HG02885 (cell line): ENCODE results near the gene PPME1.
"Not testable (repeated sequence)": the region's sequence is repeated elsewhere in the genome, so short reads cannot be mapped to it uniquely, and the experiment has no call there.

Source experiments
- ATAC-seq: cut with Tn5 transposase; IDR thresholded peaks from one replicate; pipeline ENCODE4 v1.9.1; 2021; ENCODE audit warnings: mild to moderate bottlenecking; ENCODE audit not compliant: unreplicated experiment, poor library complexity

PPME1 gene, protein sequence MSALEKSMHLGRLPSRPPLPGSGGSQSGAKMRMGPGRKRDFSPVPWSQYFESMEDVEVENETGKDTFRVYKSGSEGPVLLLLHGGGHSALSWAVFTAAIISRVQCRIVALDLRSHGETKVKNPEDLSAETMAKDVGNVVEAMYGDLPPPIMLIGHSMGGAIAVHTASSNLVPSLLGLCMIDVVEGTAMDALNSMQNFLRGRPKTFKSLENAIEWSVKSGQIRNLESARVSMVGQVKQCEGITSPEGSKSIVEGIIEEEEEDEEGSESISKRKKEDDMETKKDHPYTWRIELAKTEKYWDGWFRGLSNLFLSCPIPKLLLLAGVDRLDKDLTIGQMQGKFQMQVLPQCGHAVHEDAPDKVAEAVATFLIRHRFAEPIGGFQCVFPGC

GRCh38 chr11:74170694-74171629 lies at the start of gene PPME1, which contains the start of gene C2CD3:
Gene PPME1 (plus strand): TSS chr11:74171289. CDS start chr11:74171422, 133 bp downstream.
Gene C2CD3 (minus strand): TSS chr11:74171002. CDS start chr11:74170792, 210 bp downstream.
- peak; percentile 96 for ATAC-seq

DNA sequence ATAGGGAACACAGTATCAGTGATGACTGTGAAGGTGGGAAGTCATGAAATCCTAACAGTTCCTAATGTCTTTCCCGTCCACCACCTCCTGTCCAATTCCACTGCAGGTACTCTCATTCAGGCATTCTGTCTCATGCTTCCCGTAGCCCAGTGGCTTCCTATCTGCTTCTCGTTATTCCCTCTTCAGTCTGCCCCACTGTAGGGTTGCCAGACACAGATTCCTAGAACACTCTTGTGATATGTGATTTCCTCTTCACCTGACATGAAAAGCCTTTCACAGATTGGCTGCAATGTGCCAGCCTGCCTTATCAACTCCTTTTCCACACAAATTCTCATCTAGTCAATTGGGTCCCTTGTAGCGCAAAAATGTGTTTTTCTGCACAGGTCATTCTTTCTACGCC lies 49.3 kb upstream of the PPME1 start:
- ATAC-seq: no peak

DNA sequence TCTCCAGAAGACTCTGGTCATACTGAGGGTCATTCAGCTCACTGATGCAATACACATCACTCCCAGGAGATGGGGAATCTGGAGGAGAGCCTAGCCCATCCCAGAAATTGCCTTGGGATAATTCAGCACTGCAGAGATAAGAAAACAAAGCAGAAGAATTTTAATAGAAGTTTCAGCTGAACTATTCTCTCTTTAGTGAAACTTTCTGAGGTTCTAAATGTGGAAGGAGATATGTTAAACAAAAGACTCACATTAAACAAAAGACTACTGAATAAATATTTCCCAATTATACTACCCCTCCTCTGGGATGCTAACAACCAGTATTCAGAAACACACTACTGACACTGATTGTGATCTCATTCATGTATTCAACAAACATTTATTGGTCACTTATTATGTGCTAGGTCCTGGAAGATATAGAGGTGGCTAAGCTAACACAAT lies 48.1 kb upstream of the PPME1 start:
- no peak for ATAC-seq

DNA sequence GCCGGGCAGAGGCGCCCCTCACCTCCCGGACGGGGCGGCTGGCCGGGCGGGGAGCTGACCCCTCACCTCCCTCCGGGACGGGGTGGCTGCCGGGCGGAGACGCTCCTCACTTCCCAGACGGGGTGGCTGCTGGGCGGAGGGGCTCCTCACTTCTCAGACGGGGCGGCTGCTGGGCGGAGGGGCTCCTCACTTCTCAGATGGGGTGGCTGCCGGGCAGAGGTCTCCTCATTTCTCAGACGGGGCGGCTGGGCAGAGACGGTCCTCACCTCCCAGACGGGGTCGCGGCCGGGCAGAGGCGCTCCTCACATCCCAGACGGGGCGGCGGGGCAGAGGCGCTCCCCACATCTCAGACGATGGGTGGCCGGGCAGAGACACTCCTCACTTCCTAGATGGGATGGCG lies 42.0 kb upstream of the PPME1 start:
- not testable (repeated sequence) for ATAC-seq

- no peak for ATAC-seq
These were observed 38.3 kb upstream of the PPME1 start for GRCh38 chr11:74132833-74133232.

DNA sequence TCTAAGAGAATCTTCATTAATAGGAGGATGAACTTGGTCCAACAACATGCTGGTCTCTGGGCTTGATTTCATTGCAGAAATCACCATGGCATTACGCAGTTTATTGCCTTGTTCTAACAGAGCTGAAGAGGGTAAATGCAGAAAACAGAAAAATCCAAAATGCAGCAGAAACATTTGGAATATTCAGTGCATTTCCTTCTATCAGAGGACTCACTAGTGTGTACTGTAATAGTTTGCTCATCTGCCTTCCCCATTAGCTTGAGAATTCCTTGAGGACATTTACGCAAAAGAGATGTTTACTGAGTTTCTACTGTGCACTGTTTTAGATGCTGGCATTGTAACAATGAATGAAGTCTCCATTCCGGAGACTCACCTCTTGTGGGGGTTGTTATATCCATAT lies 37.7 kb upstream of the PPME1 start:
- ATAC-seq: no peak

DNA sequence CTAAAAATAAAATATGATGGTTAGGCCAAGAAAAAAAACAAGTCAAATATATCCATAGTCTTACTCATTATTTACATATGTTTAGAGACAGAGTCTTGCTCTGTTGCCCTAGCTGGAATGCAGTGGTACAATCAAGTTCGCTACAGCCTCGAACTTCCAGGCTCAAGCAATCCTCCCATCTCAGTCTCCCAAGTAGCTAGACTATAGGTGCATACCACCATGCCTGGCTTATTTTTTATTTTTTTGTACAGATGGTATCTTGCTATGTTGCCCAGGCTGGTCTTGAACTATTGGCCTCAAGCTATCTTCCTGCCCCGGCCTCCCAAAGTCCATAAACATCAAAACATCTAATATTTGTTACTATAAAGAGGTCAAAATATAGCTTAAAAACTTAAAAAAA lies 36.4 kb upstream of the PPME1 start:
- ATAC-seq: no peak

DNA sequence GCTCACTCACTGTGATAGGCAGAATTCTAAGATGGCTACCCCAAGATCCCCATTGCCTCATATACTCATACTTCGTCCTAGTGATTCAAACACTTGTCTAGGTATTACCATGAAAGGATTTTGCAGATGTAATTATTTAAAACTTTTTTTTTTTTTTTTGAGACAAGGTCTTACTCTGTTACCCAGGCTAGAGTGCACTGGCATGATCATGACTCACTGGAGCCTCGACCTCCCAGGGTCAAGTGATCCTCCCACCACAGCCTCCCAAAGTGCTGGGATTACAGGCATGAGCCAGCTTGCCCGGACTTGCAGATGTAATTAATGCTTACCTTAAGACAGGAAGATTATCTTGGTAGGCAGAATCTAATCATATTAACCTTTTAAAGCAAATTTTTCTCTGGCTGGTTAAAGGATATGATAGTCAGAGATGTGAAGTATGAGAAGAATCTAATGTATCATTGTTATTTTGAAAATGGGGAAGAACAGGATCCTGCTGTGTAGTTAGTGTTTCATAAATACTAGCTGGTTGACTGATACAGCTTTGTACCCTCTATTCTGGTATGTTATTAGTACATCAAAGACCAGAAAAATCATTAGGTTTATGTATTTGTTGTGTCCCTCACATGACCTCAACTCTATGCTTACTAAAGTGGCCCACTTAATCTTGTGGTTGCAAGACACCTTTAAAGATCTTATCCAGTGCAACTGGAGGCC lies 35.8 kb upstream of the PPME1 start:
- no peak for ATAC-seq

- no peak for ATAC-seq
These were observed 33.1 kb upstream of the PPME1 start for GRCh38 chr11:74138021-74138420.

DNA sequence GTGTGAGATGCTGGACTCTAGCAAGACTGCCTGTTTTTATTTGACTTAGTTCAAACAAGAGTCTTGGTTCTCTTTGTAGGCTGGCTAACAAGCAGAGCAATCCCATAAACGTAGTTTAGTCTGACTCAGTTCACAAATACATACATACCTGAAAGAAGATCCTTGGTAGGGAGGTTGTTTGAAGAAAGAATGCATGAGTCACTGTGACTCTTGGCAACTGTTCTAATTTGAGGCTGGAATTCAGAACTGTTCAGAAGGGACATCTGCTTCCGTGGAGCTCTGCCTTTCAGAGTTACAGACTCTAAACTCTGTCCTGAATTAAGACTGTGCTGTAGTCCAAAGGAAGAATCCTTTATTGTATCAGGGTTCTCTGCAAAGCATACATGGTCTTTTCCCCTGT lies 32.5 kb upstream of the PPME1 start:
- no peak for ATAC-seq

- no peak for ATAC-seq
These were observed 31.8 kb upstream of the PPME1 start for GRCh38 chr11:74139151-74139918.

- ATAC-seq: not testable (repeated sequence)
These were observed 31.1 kb upstream of the PPME1 start for GRCh38 chr11:74139919-74140431.

DNA sequence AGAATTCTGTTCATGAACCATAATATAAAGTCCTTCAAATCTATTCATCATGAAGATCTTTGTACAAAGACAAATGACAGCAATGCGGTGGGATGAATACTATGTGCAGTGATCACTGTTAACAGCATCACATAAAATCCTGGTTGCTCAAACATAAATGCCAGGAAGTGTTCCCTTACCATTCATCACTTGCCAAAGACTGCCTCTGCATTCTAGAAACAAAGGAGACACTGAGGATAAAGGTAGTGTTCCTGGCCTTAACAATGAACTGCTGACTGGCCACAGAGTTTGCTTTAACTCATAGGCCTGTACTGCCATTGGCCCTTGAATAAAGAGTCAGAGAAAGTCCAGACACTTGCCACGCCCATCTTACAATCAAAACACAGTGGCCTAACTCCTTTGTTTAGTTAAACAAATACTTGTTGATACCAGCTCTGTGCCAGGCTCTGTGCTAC lies 29.8 kb upstream of the PPME1 start:
- no peak for ATAC-seq

DNA sequence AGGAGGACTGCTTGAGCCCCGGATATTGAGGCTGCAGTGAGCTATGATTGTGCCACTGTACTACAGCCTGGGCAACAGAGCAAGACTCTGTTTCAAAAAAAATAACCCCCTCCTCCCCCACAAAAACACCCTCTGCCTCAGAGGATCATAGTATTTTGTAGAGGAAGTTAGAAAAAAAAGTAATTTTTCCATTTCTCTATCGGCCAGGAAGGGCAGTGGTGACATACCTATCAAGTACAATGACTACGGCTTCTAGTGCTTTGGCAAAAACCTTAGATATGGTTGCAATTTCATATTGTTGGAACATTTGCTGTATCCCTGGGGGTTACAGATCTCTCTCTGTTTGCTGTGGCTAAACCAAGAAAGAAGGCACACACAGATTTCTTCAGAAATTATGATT lies 29.2 kb upstream of the PPME1 start:
- no peak for ATAC-seq

GRCh38 chr11:74142624-74143023 lies 28.5 kb upstream of the PPME1 start:
- no peak for ATAC-seq

DNA sequence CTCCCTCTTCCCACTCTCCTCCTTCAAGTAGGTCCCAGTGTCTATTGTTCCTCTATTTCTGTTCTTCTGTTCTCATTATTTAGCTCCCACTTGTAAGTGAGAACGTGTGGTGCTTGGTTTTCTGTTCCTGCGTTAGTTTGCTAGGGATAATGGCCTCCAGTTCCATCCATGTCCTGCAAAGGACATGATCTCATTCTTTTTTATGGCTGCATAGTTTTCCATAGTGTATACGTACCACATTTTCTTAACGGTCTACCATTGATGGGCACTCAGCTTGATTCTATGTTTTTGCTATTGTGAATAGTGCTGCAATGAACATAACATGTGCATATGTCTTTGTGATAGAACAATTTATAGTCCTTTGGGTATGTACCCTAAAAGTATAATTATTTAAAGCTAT lies 26.5 kb upstream of the PPME1 start:
- no peak for ATAC-seq

DNA sequence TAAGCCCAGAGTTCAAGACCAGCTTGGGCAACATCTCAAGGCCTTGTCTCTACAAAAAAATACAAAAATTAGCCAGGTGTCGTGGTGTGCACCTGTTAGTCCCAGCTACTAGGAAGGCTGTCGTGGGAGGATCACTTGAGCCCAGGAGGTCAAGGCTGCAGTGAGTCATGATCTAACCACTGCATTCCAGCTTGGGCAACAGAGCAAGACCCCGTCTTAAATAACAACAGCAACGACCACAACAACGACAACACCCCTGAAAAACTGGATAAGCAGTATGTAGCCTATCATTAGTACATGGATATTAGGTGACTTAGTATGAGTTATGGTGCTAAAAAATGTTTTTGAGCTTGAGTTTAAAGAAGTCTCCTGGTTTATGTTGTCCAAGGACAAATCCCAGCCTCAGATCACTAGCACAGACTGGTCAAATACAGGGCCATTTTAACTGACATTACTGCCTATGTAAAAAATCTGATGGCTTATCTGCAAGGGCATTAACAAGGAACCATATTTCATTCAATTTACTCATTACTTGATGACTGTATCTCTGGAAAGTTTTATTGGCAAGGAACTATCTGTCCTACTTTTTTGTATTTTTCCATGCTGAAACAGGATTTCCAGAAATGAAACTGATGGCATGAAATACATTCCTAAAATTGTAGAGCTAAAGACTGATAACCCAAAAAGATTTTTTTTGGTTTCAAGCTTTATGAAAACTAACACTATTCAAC lies 23.7 kb upstream of the PPME1 start:
- ATAC-seq: no peak

DNA sequence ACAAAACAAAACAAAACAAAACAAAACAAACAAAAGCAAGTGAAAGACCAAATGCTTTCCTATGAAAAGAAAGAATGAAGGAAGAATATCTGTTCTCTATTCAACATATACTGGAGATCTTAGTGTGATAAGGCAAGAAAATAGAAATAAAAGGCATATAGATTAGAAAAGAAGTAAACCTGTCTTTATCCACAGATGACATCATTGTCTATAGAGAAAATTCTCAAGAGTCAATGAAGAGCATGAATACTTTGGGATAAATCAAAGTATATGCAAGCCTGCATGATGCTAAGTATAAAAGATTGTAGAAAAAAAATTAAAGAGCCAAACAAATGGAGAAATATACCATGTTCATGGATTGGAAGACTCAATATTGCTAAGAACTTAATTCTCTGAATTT lies 17.9 kb upstream of the PPME1 start:
- ATAC-seq: no peak
